DOHH2 (cell line): Measurements from ENCODE around the gene ZNF593OS.

Experiments used
- H3F3A ChIP-seq: fragments of 200-600 bp; sonication (generic), shearing (Covaris generic); 2 replicates; pipeline ENCODE4 v1.6.0; 2016; ENCODE audit warnings: antibody characterized with exemption, mild to moderate bottlenecking; ENCODE audit not compliant: control insufficient read depth, insufficient read depth
- H3K27ac ChIP-seq: fragments of 200-600 bp; sonication (generic); 2 replicates; pipeline ENCODE4 v1.5.1; 2014; ENCODE audit warnings: low read depth, mild to moderate bottlenecking, low read length, moderate library complexity
- H3K27me3 ChIP-seq: fragments of 200-600 bp; sonication (generic); 2 replicates; pipeline ENCODE4 v1.6.1; 2014; ENCODE audit warnings: mild to moderate bottlenecking, low read length, mixed read lengths; ENCODE audit not compliant: control insufficient read depth
- H3K36me3 ChIP-seq: fragments of 200-600 bp; sonication (generic); 2 replicates; pipeline ENCODE4 v1.6.1; 2014; ENCODE audit warnings: mild to moderate bottlenecking, low read length, moderate library complexity, mixed read lengths; ENCODE audit not compliant: control insufficient read depth
- H3K4me1 ChIP-seq: fragments of 200-600 bp; sonication (generic); 2 replicates; pipeline ENCODE4 v1.6.1; 2014; ENCODE audit warnings: mild to moderate bottlenecking, low read length, mixed read lengths; ENCODE audit not compliant: control insufficient read depth
- H3K4me2 ChIP-seq: fragments of 200-600 bp; sonication (generic); 2 replicates; pipeline ENCODE4 v1.6.0; 2014; ENCODE audit warnings: mild to moderate bottlenecking, low read length, moderate library complexity
- H3K4me3 ChIP-seq: fragments of 200-600 bp; sonication (generic); 2 replicates; pipeline ENCODE4 v1.5.1; 2014; ENCODE audit warnings: mild to moderate bottlenecking, low read length, mixed read lengths
- H3K79me2 ChIP-seq: fragments of 200-600 bp; sonication (generic); 2 replicates; pipeline ENCODE4 v1.6.1; 2014; ENCODE audit warnings: mild to moderate bottlenecking, low read length, mixed read lengths; ENCODE audit not compliant: control insufficient read depth
- H3K9me2 ChIP-seq: fragments of 200-600 bp; sonication (generic); replicated peaks from 2 replicates; pipeline ENCODE4 v1.6.1; 2014; ENCODE audit warnings: mild to moderate bottlenecking, low read length, mixed read lengths; ENCODE audit not compliant: control insufficient read depth
- H3K9me3 ChIP-seq: fragments of 200-600 bp; sonication (generic); 2 replicates; pipeline ENCODE4 v1.6.1; 2014; ENCODE audit warnings: antibody characterized with exemption, low read length, mixed read lengths; ENCODE audit not compliant: control insufficient read depth, insufficient read depth
- H4K20me1 ChIP-seq: fragments of 200-600 bp; sonication (generic); 2 replicates; pipeline ENCODE4 v1.6.0; 2014; ENCODE audit warnings: low read depth, mild to moderate bottlenecking, antibody characterized with exemption, low read length, moderate library complexity; ENCODE audit not compliant: control insufficient read depth, insufficient read depth
- EZH2phosphoT487 ChIP-seq: fragments of 200-600 bp; sonication (generic); IDR thresholded peaks from 2 replicates; pipeline ENCODE4 v1.6.1; 2017; ENCODE audit warnings: borderline replicate concordance, mild to moderate bottlenecking, antibody characterized with exemption, low read length, moderate library complexity, mixed read lengths
- TF ChIP-seq, protein P1 (sequence below): fragments of 200-600 bp; sonication (generic); IDR thresholded peaks from one replicate; pipeline ENCODE4 v1.5.1; 2014; ENCODE audit warnings: antibody characterized with exemption, mild to moderate bottlenecking, low read depth, low read length; ENCODE audit not compliant: poor library complexity, severe bottlenecking

The ZNF593OS gene

GRCh38 chr1:26121854-26122773 lies 49.5 kb downstream of the ZNF593OS start:
- Histone ChIP-seq H3K36me3 (peaks cover 48% of the 10 kb centered on the region), H3K79me2 (peaks cover 7% of the 10 kb centered on the region), H3K27me3 (no peaks in the 10 kb centered on the region), H3K4me2 (no peak overlapping the region), H3K4me3 (no peak overlapping the region), H4K20me1 (no peaks in the 10 kb centered on the region), H3K9me3 (no peaks in the 10 kb centered on the region), H3K4me1 (peaks cover 24% of the 10 kb centered on the region), H3K27ac (no peak overlapping the region), H3F3A (peaks cover 15% of the 10 kb centered on the region), H3K9me2 (no peaks in the 10 kb centered on the region)
- TF ChIP-seq, protein P1, sequence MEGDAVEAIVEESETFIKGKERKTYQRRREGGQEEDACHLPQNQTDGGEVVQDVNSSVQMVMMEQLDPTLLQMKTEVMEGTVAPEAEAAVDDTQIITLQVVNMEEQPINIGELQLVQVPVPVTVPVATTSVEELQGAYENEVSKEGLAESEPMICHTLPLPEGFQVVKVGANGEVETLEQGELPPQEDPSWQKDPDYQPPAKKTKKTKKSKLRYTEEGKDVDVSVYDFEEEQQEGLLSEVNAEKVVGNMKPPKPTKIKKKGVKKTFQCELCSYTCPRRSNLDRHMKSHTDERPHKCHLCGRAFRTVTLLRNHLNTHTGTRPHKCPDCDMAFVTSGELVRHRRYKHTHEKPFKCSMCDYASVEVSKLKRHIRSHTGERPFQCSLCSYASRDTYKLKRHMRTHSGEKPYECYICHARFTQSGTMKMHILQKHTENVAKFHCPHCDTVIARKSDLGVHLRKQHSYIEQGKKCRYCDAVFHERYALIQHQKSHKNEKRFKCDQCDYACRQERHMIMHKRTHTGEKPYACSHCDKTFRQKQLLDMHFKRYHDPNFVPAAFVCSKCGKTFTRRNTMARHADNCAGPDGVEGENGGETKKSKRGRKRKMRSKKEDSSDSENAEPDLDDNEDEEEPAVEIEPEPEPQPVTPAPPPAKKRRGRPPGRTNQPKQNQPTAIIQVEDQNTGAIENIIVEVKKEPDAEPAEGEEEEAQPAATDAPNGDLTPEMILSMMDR = no peak
- TF ChIP-seq EZH2phosphoT487 = no peak

GRCh38 chr1:26119892-26120608 lies 51.6 kb downstream of the ZNF593OS start:
- peaks cover 8% of the 10 kb centered on the region for H3K79me2 ChIP-seq
- H3K27ac ChIP-seq = no peak overlapping the region
- no peaks in the 10 kb centered on the region for H3K27me3 ChIP-seq
- peaks cover 5% of the 10 kb centered on the region; the same call in 1 of the 2 replicates for H3K4me1 ChIP-seq
- no peak overlapping the region for H3K4me2 ChIP-seq
- no peaks in the 10 kb centered on the region for H4K20me1 ChIP-seq
- no peak for TF ChIP-seq EZH2phosphoT487
- TF ChIP-seq, protein P1 = no peak
- H3K4me3 ChIP-seq = no peak overlapping the region
- H3F3A ChIP-seq = 0 out of 2 replicates have a peak, but pooled peaks cover under 1% of the 10 kb centered on the region
- no peaks in the 10 kb centered on the region for H3K9me2 ChIP-seq
- H3K9me3 ChIP-seq = no peaks in the 10 kb centered on the region
- peaks cover 56% of the 10 kb centered on the region for H3K36me3 ChIP-seq
